HEK293 (cell line): Measurements from ENCODE around the gene TLL2.

Experiments used
- CTCF ChIP-seq: fragments of 450-650 bp; formaldehyde crosslinking; IDR thresholded peaks from 2 replicates; pipeline ENCODE4 v1.5.1; 2016; ENCODE audit warnings: missing biosample characterization, missing genetic modification characterization
- SP2 ChIP-seq: fragments of 450-650 bp; formaldehyde crosslinking; IDR thresholded peaks from 2 replicates; pipeline ENCODE4 v1.5.1; 2016; ENCODE audit warnings: missing biosample characterization, missing genetic modification characterization
- SP3 ChIP-seq: fragments of 450-650 bp; formaldehyde crosslinking; IDR thresholded peaks from 2 replicates; pipeline ENCODE4 v1.5.1; 2016; ENCODE audit warnings: missing biosample characterization, missing genetic modification characterization
- ZFP37 ChIP-seq: fragments of 450-650 bp; formaldehyde crosslinking; IDR thresholded peaks from 2 replicates; pipeline ENCODE4 v1.5.1; 2016; ENCODE audit warnings: missing biosample characterization, missing genetic modification characterization
- ZNF146 ChIP-seq: fragments of 450-650 bp; formaldehyde crosslinking; IDR thresholded peaks from 2 replicates; pipeline ENCODE4 v1.5.1; 2016; ENCODE audit warnings: missing biosample characterization, missing genetic modification characterization
- ZNF24 ChIP-seq: fragments of 450-650 bp; formaldehyde crosslinking; IDR thresholded peaks from 2 replicates; pipeline ENCODE4 v1.5.1; 2016; ENCODE audit warnings: missing biosample characterization, missing genetic modification characterization
- ZNF248 ChIP-seq: fragments of 450-650 bp; formaldehyde crosslinking; IDR thresholded peaks from 2 replicates; pipeline ENCODE4 v1.5.1; 2017; ENCODE audit warnings: missing biosample characterization, missing genetic modification characterization
- ZNF26 ChIP-seq: fragments of 450-650 bp; formaldehyde crosslinking; IDR thresholded peaks from 2 replicates; pipeline ENCODE4 v1.5.1; 2016; ENCODE audit warnings: missing biosample characterization, missing genetic modification characterization
- ZNF514 ChIP-seq: fragments of 450-650 bp; formaldehyde crosslinking; IDR thresholded peaks from 2 replicates; pipeline ENCODE4 v1.5.1; 2016; ENCODE audit warnings: missing biosample characterization, missing genetic modification characterization
- ZNF558 ChIP-seq: fragments of 450-650 bp; formaldehyde crosslinking; IDR thresholded peaks from 2 replicates; pipeline ENCODE4 v1.5.1; 2016; ENCODE audit warnings: missing biosample characterization, missing genetic modification characterization
- ZNF610 ChIP-seq: fragments of 450-650 bp; formaldehyde crosslinking; IDR thresholded peaks from 2 replicates; pipeline ENCODE4 v1.5.1; 2016; ENCODE audit warnings: missing biosample characterization, missing genetic modification characterization, borderline replicate concordance
- ZNF777 ChIP-seq: fragments of 450-650 bp; formaldehyde crosslinking; IDR thresholded peaks from 2 replicates; pipeline ENCODE4 v1.5.1; 2017; ENCODE audit warnings: missing biosample characterization, missing genetic modification characterization, borderline replicate concordance
- TF ChIP-seq, protein P1 (sequence below): fragments of 450-650 bp; formaldehyde crosslinking; optimal IDR thresholded peaks from 2 replicates; pipeline ENCODE3; 2016; ENCODE audit warnings: missing biosample characterization, mild to moderate bottlenecking, missing genetic modification characterization
- TF ChIP-seq, protein P2 (sequence below): fragments of 450-650 bp; formaldehyde crosslinking; IDR thresholded peaks from 2 replicates; pipeline ENCODE4 v1.5.1; 2016; ENCODE audit warnings: missing biosample characterization, missing genetic modification characterization

GRCh38 chr10:96411716-96412320 is 101.9 kb downstream of the TLL2 start:
- TF ChIP-seq ZNF610 (tag by site-specific recombination) (no peak), ZNF24 (tag by site-specific recombination) (no peak), CTCF (no peak), ZNF514 (no peak), ZNF777 (tag by site-specific recombination) (no peak), ZFP37 (no peak), ZNF248 (tag by site-specific recombination) (no peak), SP3 (tag by site-specific recombination) (no peak), ZNF146 (tag by site-specific recombination) (no peak), SP2 (tag by site-specific recombination) (no peak), ZNF558 (tag by site-specific recombination) (no peak), ZNF26 (no peak)
- TF ChIP-seq, protein P1, sequence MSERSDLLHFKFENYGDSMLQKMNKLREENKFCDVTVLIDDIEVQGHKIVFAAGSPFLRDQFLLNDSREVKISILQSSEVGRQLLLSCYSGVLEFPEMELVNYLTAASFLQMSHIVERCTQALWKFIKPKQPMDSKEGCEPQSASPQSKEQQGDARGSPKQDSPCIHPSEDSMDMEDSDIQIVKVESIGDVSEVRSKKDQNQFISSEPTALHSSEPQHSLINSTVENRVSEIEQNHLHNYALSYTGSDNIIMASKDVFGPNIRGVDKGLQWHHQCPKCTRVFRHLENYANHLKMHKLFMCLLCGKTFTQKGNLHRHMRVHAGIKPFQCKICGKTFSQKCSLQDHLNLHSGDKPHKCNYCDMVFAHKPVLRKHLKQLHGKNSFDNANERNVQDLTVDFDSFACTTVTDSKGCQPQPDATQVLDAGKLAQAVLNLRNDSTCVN (tag by site-specific recombination), result no peak
- TF ChIP-seq, protein P2, sequence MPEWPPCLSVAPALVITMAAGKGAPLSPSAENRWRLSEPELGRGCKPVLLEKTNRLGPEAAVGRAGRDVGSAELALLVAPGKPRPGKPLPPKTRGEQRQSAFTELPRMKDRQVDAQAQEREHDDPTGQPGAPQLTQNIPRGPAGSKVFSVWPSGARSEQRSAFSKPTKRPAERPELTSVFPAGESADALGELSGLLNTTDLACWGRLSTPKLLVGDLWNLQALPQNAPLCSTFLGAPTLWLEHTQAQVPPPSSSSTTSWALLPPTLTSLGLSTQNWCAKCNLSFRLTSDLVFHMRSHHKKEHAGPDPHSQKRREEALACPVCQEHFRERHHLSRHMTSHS (tag by site-specific recombination), result no peak
